GM12878 (cell line): ENCODE results near the gene SUSD6.

Source experiments
- TAF1 ChIP-seq: IDR thresholded peaks from 2 replicates; pipeline ENCODE4 v1.6.1; 2011; ENCODE audit warnings: mild to moderate bottlenecking, low read depth, low read length, borderline replicate concordance
- TCF12 ChIP-seq: IDR thresholded peaks from 2 replicates; pipeline ENCODE4 v1.6.1; 2011; ENCODE audit warnings: low read depth, mild to moderate bottlenecking, low read length
- TCF3 ChIP-seq: IDR thresholded peaks from 2 replicates; pipeline ENCODE4 v1.6.1; 2012; ENCODE audit warnings: low read depth, mild to moderate bottlenecking, low read length, borderline replicate concordance; ENCODE audit not compliant: insufficient read depth
- ZBTB33 ChIP-seq: fragments of 450-650 bp; IDR thresholded peaks from 2 replicates; pipeline ENCODE4 v1.6.1; 2017; ENCODE audit warnings: mild to moderate bottlenecking

- TF ChIP-seq TAF1 (no peak), ZBTB33 (no peak), TCF12 (no peak), TCF3 (no peak)
These were observed 76.9 kb downstream of the SUSD6 start for GRCh38 chr14:69688299-69688649.
